GM12878 (cell line): Measurements from ENCODE around the gene TNNT1. TPM values are rescaled to one million over a fixed set of nuclear protein-coding genes. Genes with fewer than 3 reads are reported as not detected.
A peak's percentile ranks its signal among the peaks of the same experiment; 100 is the strongest.

Source experiments
- ATAC-seq: fragments of 200-7000 bp; cut with Tn5 transposase; 3 replicates; pipeline ENCODE4 v1.9.1; 2020; ENCODE audit warnings: mild to moderate bottlenecking, moderate library complexity
- BruUV-seq: library from RNA; stranded (reverse); fragments of 400-500 nt; replicated peaks from 2 replicates; lab custom pipeline; 2021; lab: Mats Ljungman, UMichigan
- CTCF ChIA-PET: fragments of 300-600 bp; sonication (Branson Sonifier 250); formaldehyde crosslinking; extraction: SDS; loops from one replicate; lab custom pipeline; 2021; ENCODE audit warnings: inconsistent platforms; lab: Yijun Ruan, JAX
- POLR2A ChIA-PET: fragments of 350-600 bp; formaldehyde crosslinking; extraction: SDS; loops from one replicate; lab custom pipeline; 2021; ENCODE audit warnings: inconsistent platforms; lab: Charles Lee
- RAD21 ChIA-PET: fragments of 300-600 bp; sonication (Branson Sonifier 250); formaldehyde crosslinking; loops from one replicate; lab custom pipeline; 2023; ENCODE audit warnings: antibody characterized with exemption; ENCODE audit not compliant: unreplicated experiment; lab: Charles Lee
- SMC1A ChIA-PET: fragments of 300-600 bp; sonication (Branson Sonifier 250); formaldehyde crosslinking; loops from one replicate; lab custom pipeline; 2023; ENCODE audit not compliant: unreplicated experiment, uncharacterized antibody; lab: Charles Lee
- DNase-seq: peaks from one replicate; pipeline ENCODE4 v3.0.0-alpha.2; 2011; ENCODE audit warnings: low read depth, low spot score
- FAIRE-seq: peaks from 3 replicates; lab custom pipeline; 2011; peaks lifted over from hg19 to GRCh38; lab: Jason Lieb, UNC
- H2AFZ ChIP-seq: 2 replicates; pipeline ENCODE4 v1.6.0; 2011; ENCODE audit warnings: low read depth, low read length, control low read depth; ENCODE audit not compliant: control insufficient read depth
- H3K27ac ChIP-seq: 2 replicates; pipeline ENCODE4 v1.5.1; 2011; ENCODE audit warnings: control low read depth; ENCODE audit not compliant: control insufficient read depth, insufficient read depth
- H3K27me3 ChIP-seq, 2 experiments: replicated peaks in 1 of 2; 2 replicates each; pipeline versions ENCODE4 v1.6.0 to v1.6.1; 2011; ENCODE audit warnings: low read length in 1 of 2; ENCODE audit not compliant: control insufficient read depth in 2 of 2, insufficient read depth in 2 of 2
- H3K36me3 ChIP-seq, 2 experiments: 2 replicates each; pipeline ENCODE4 v1.5.1; 2011; ENCODE audit warnings: low read length in 1 of 2; ENCODE audit not compliant: control insufficient read depth in 2 of 2, insufficient read depth in 2 of 2
- H3K4me1 ChIP-seq: 2 replicates; pipeline ENCODE4 v1.6.1; 2011; ENCODE audit warnings: mild to moderate bottlenecking, low read length, moderate library complexity, mixed read lengths; ENCODE audit not compliant: control insufficient read depth, insufficient read depth
- H3K4me2 ChIP-seq: 2 replicates; pipeline ENCODE4 v1.6.0; 2011; ENCODE audit warnings: control low read depth; ENCODE audit not compliant: control insufficient read depth, insufficient read depth
- H3K4me3 ChIP-seq: fragments of 200-600 bp; sonication (generic); 2 replicates; pipeline ENCODE4 v1.5.1; 2016
- H3K79me2 ChIP-seq: 2 replicates; pipeline ENCODE4 v1.6.0; 2011; ENCODE audit warnings: low read length; ENCODE audit not compliant: control insufficient read depth, insufficient read depth
- H3K9ac ChIP-seq: 2 replicates; pipeline ENCODE4 v1.8.0; 2011; ENCODE audit warnings: low read length, control low read depth, mixed read lengths; ENCODE audit not compliant: control insufficient read depth, insufficient read depth
- H3K9me3 ChIP-seq: replicated peaks from 3 replicates; pipeline ENCODE4 v1.5.1; 2011; ENCODE audit warnings: mild to moderate bottlenecking, low read length; ENCODE audit not compliant: control insufficient read depth, insufficient read depth
- H4K20me1 ChIP-seq: 2 replicates; pipeline ENCODE4 v1.6.0; 2011; ENCODE audit not compliant: control insufficient read depth, insufficient read depth
- BCL3 ChIP-seq: IDR thresholded peaks from 2 replicates; pipeline ENCODE4 v1.6.1; 2011; ENCODE audit warnings: borderline replicate concordance, low read depth, mild to moderate bottlenecking, moderate library complexity, low read length; ENCODE audit not compliant: insufficient read depth, poor library complexity, severe bottlenecking
- FOXK2 ChIP-seq: fragments of 450-650 bp; IDR thresholded peaks from 2 replicates; pipeline ENCODE4 v1.6.1; 2017; ENCODE audit warnings: mild to moderate bottlenecking, moderate library complexity
- FOXM1 ChIP-seq: IDR thresholded peaks from 2 replicates; pipeline ENCODE4 v1.6.1; 2012; ENCODE audit warnings: low read depth, mild to moderate bottlenecking, inconsistent platforms, low read length, moderate library complexity
- GATAD2B ChIP-seq: fragments of 450-650 bp; conservative IDR thresholded peaks from 2 replicates; pipeline ENCODE4 v1.6.1; 2017; ENCODE audit warnings: low read depth, mild to moderate bottlenecking, moderate library complexity
- IKZF2 ChIP-seq, 2 experiments: fragments of 450-650 bp; IDR thresholded peaks; 2 replicates each; pipeline ENCODE4 v1.6.1; 2017; ENCODE audit warnings: mild to moderate bottlenecking in 2 of 2, moderate library complexity in 2 of 2
- JUND ChIP-seq: IDR thresholded peaks from 2 replicates; pipeline ENCODE4 v1.6.1; 2012; ENCODE audit warnings: low read depth, mild to moderate bottlenecking, low read length, improper control_type of control experiment, moderate library complexity
- KAT2A ChIP-seq: conservative IDR thresholded peaks from 2 replicates; pipeline ENCODE4 v1.6.1; 2011; ENCODE audit warnings: low read depth, low read length; ENCODE audit not compliant: control insufficient read depth
- MAX ChIP-seq: IDR thresholded peaks from 2 replicates; pipeline ENCODE4 v1.6.1; 2012; ENCODE audit warnings: low read depth, low read length, improper control_type of control experiment
- SKIL ChIP-seq: fragments of 450-650 bp; IDR thresholded peaks from 2 replicates; pipeline ENCODE4 v1.6.1; 2017; ENCODE audit warnings: mild to moderate bottlenecking, low read depth, inconsistent platforms; ENCODE audit not compliant: poor library complexity, severe bottlenecking
- SRF ChIP-seq, 2 experiments: IDR thresholded peaks; 2 replicates each; pipeline ENCODE4 v1.6.1; 2011; ENCODE audit warnings: low read depth in 2 of 2, low read length in 2 of 2, mild to moderate bottlenecking in 1 of 2, moderate library complexity in 1 of 2
- STAT3 ChIP-seq: IDR thresholded peaks from 2 replicates; pipeline ENCODE4 v1.6.1; 2011; ENCODE audit warnings: low read depth, low read length, improper control_type of control experiment
- SUZ12 ChIP-seq: fragments of 200-600 bp; sonication (generic); IDR thresholded peaks from one replicate; pipeline ENCODE4 v1.6.1; 2018; ENCODE audit warnings: antibody characterized with exemption, mild to moderate bottlenecking; ENCODE audit not compliant: unreplicated experiment
- TCF12 ChIP-seq: IDR thresholded peaks from 2 replicates; pipeline ENCODE4 v1.6.1; 2011; ENCODE audit warnings: low read depth, mild to moderate bottlenecking, low read length
- ZNF384 ChIP-seq: IDR thresholded peaks from 2 replicates; pipeline ENCODE4 v1.6.1; 2012; ENCODE audit warnings: low read depth, mild to moderate bottlenecking, low read length, improper control_type of control experiment, borderline replicate concordance
- WGBS: methylation state at CpG from one replicate; pipeline ENCODE4 v1.1.6; 2016; ENCODE audit warnings: low lambda C conversion rate; ENCODE audit not compliant: insufficient replicate concordance, insufficient coverage; ENCODE audit errors: missing lambda C conversion rate; 5-methylcytosine and 5-hydroxymethylcytosine counted together
- in situ Hi-C: fragments of 300-500 bp; cut with MboI; formaldehyde crosslinking; loops from 9 replicates; pipeline ENCODE4 v1.14.3; 2018; ENCODE audit warnings: mixed read lengths
- intact Hi-C: fragments of 100-400 bp; cut with micrococcal nuclease; formaldehyde crosslinking; loops from one replicate; pipeline ENCODE4 v1.14.2; 2022; ENCODE audit not compliant: unreplicated experiment
- polyA plus RNA-seq, 11 experiments: library from polyadenylated mRNA; depleted of rRNA in 4 of 11; unstranded in 6 of 11; stranded (reverse) in 5 of 11; fragments of >200 nt; fragmentation: Nextera tagmentation in 4 of 11; fragmentation: Illumina TruSeq in 1 of 11; extraction: Ambion mirVana in 4 of 11; extraction: Trizol in 1 of 11; gene quantifications; 1 replicate in 1 of 11; 2 replicates in 10 of 11; pipeline versions ENCODE4 v1.2.1 to v1.2.3, GENCODE V29; 2011 to 2016; ENCODE audit warnings: inconsistent platforms in 2 of 11, missing spikeins in 2 of 11, low read depth in 1 of 11
- total RNA-seq, 4 experiments: library from RNA; depleted of rRNA in 3 of 4; stranded (reverse); fragments of >200 nt in 3 of 4; fragmentation: Illumina TruSeq in 1 of 4; extraction: Trizol in 1 of 4; gene quantifications; 2 replicates each; pipeline versions ENCODE4 v1.2.1 to v1.2.3, GENCODE V29; 2013 to 2021

Gene TNNT1
- total and polyA plus RNA-seq, 10 of the 15 experiments (the other 5 are each of a cell fraction or from before 2014, with no cell fraction given) = 0.26 to 0.62 (median 0.37) TPM; not detected in 7

GRCh38 chr19:55091126-55091910, 57.7 kb downstream of the TNNT1 start:
- ATAC-seq (no peak), DNase-seq (no peak), FAIRE-seq (no peak)
- 0 out of 2 replicates have a peak, but pooled peaks cover 3% of the 10 kb centered on the region for H3K4me1 ChIP-seq
- whole genome bisulfite sequencing = 95% methylated on average over 26 of the region's 32 CpGs
- H3K36me3 ChIP-seq = peaks cover 0 to 2% of the 10 kb centered on the region in 2 experiments; a peak in 2 of 4 replicates
- H3K4me3 ChIP-seq = no peak overlapping the region
- no peaks in the 10 kb centered on the region for H3K9me3 ChIP-seq
- ChIA-PET RAD21 (no interaction called here), POLR2A (no interaction called here), CTCF (interaction anchor here (0.6 kb wide), 1 partner anchor 69 kb away, joined by 3 read pairs; no protein-coding TSS in a partner anchor), SMC1A (no interaction called here)
- TF ChIP-seq TCF12 (no peak), STAT3 (no peak), FOXK2 (no peak), SUZ12 (no peak), GATAD2B (no peak), KAT2A (no peak), FOXM1 (no peak), ZNF384 (no peak), SKIL (no peak), JUND (no peak), MAX (no peak), IKZF2 (IDR thresholded peaks at IDR 0.05) (no peak), SRF (IDR thresholded peaks at IDR 0.05; ENCODE audit: low read depth in 2 of 2, low read length in 2 of 2) (no peak), BCL3 (no peak)
- no peak overlapping the region for H3K27ac ChIP-seq
- TSS peak; percentile 78 for BruUV-seq
- intact Hi-C loops (no loop called here), in situ Hi-C loops (no loop called here)
- H2AFZ ChIP-seq = no peak overlapping the region
- H3K79me2 ChIP-seq = no peaks in the 10 kb centered on the region
- peaks cover 0 to 7% of the 10 kb centered on the region in 2 experiments; a peak in 2 of 4 replicates for H3K27me3 ChIP-seq
- no peak overlapping the region for H3K9ac ChIP-seq
- H4K20me1 ChIP-seq = no peaks in the 10 kb centered on the region
- no peak overlapping the region for H3K4me2 ChIP-seq
